22Rv1 (cell line): ENCODE data around the gene HIGD2B.

Experiments
- CTCF ChIP-seq: fragments of 450-650 bp; IDR thresholded peaks from 2 replicates; pipeline ENCODE4 v1.5.1; 2017; ENCODE audit warnings: mild to moderate bottlenecking
- ZFX ChIP-seq: fragments of 450-650 bp; IDR thresholded peaks from 2 replicates; pipeline ENCODE4 v1.6.1; 2017; ENCODE audit warnings: antibody characterized with exemption, borderline replicate concordance

- TF ChIP-seq CTCF (no peak), ZFX (no peak)
These were observed 569 bp downstream of the HIGD2B start for GRCh38 chr15:72685301-72685924.
